Lower leg skin (tissue), 3 donors: ENCODE results near the gene TUBGCP3.

Source experiments
- CTCF ChIP-seq, 3 donors: fragments of 450-650 bp; IDR thresholded peaks; one replicate each; pipeline ENCODE4 v1.5.1; 2016; ENCODE audit warnings: antibody characterized with exemption in 3 of 3, mild to moderate bottlenecking in 3 of 3, moderate library complexity in 2 of 3
- POLR2A ChIP-seq, 2 donors: fragments of 450-650 bp; IDR thresholded peaks; one replicate each; pipeline ENCODE4 v1.6.1; 2016 to 2017; ENCODE audit warnings: antibody characterized with exemption in 2 of 2, mild to moderate bottlenecking in 1 of 2, moderate library complexity in 1 of 2

GRCh38 chr13:112510002-112510780 is 77.8 kb downstream of the TUBGCP3 start:
- TF ChIP-seq CTCF (IDR thresholded peaks at IDR 0.05) (no peak), POLR2A (IDR thresholded peaks at IDR 0.05) (no peak)
